Glutamatergic neuron (in vitro differentiated cells): Measurements from ENCODE around the gene CEP112. TPM values are rescaled to one million over a fixed set of nuclear protein-coding genes. Genes with fewer than 3 reads are reported as not detected.

Experiments
- DNase-seq: peaks from one replicate; pipeline ENCODE4 v3.0.0; 2022
- H3K27ac Mint-ChIP-seq: one replicate; pipeline ENCODE4 v1.8.0; 2020; ENCODE audit warnings: mild to moderate bottlenecking, mixed read lengths, inconsistent platforms; ENCODE audit not compliant: unreplicated experiment
- H3K27me3 Mint-ChIP-seq: one replicate; pipeline ENCODE4 v1.8.0; 2020; ENCODE audit warnings: mild to moderate bottlenecking, moderate library complexity, mixed read lengths, inconsistent platforms; ENCODE audit not compliant: unreplicated experiment
- H3K36me3 Mint-ChIP-seq: one replicate; pipeline ENCODE4 v1.8.0; 2020; ENCODE audit warnings: mild to moderate bottlenecking, mixed read lengths, inconsistent platforms; ENCODE audit not compliant: unreplicated experiment
- H3K4me1 Mint-ChIP-seq: one replicate; pipeline ENCODE4 v1.8.0; 2020; ENCODE audit warnings: mild to moderate bottlenecking, low read depth, mixed read lengths, inconsistent platforms; ENCODE audit not compliant: unreplicated experiment
- H3K4me3 Mint-ChIP-seq: one replicate; pipeline ENCODE4 v1.8.0; 2020; ENCODE audit warnings: mild to moderate bottlenecking, mixed read lengths, inconsistent platforms; ENCODE audit not compliant: unreplicated experiment
- H3K9me3 Mint-ChIP-seq: one replicate; pipeline ENCODE4 v1.8.0; 2020; ENCODE audit warnings: mild to moderate bottlenecking, moderate library complexity, mixed read lengths, inconsistent platforms; ENCODE audit not compliant: unreplicated experiment
- CTCF ChIP-seq: fragments of 200-600 bp; sonication (generic); IDR thresholded peaks from one replicate; pipeline ENCODE4 v1.5.0; 2021; ENCODE audit not compliant: partially characterized antibody, unreplicated experiment
- total RNA-seq: library from RNA; stranded (reverse); fragmentation: NEBNext Ultra II Directional; extraction: Animal tissue kit (Norgen Biotek cat#: 25700); gene quantifications from one replicate; pipeline ENCODE4 v1.2.1, GENCODE V29; 2021; ENCODE audit not compliant: unreplicated experiment

Gene CEP112
- total RNA-seq, 1 donor from 2014 or later = 8.5 TPM

GRCh38 chr17:65664696-65665095 is 527.2 kb downstream of the CEP112 start:
- no peaks in the 10 kb centered on the region for H3K9me3 Mint-ChIP-seq
- no peak for DNase-seq
- H3K27ac Mint-ChIP-seq = no peak overlapping the region
- no peaks in the 10 kb centered on the region for H3K4me1 Mint-ChIP-seq
- no peak for TF ChIP-seq CTCF
- H3K4me3 Mint-ChIP-seq = no peak overlapping the region
- no peaks in the 10 kb centered on the region for H3K36me3 Mint-ChIP-seq
- H3K27me3 Mint-ChIP-seq = no peaks in the 10 kb centered on the region

GRCh38 chr17:65664266-65664665 is 527.7 kb downstream of the CEP112 start:
- TF ChIP-seq CTCF = no peak
- Mint-ChIP-seq H3K4me3 (no peak overlapping the region), H3K4me1 (no peaks in the 10 kb centered on the region), H3K27ac (no peak overlapping the region), H3K27me3 (no peaks in the 10 kb centered on the region), H3K36me3 (no peaks in the 10 kb centered on the region), H3K9me3 (no peaks in the 10 kb centered on the region)
- DNase-seq = no peak

GRCh38 chr17:65662196-65662595 is 529.7 kb downstream of the CEP112 start:
- Mint-ChIP-seq H3K36me3 (no peaks in the 10 kb centered on the region), H3K4me3 (no peak overlapping the region), H3K27ac (no peak overlapping the region), H3K9me3 (no peaks in the 10 kb centered on the region), H3K4me1 (no peaks in the 10 kb centered on the region), H3K27me3 (no peaks in the 10 kb centered on the region)
- no peak for DNase-seq
- no peak for TF ChIP-seq CTCF

DNA sequence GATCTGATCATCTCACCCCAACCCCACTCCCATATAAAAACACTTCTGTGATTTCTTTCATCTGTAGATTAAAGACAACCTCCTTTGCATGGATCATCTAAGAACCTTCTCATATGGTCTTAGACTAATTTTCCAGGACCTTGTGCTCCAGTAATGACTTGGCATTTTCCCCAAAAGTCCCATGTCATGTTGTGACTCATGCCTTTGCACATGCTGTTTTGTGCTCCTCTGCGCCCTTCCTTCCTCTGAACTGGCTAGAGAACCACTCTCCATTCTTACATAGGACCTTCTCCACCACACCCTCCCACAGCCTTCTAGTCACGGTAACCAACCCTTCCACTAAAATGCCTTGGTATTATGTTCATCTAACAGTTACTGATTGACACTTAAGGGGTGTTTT is 531.0 kb downstream of the CEP112 start:
- no peak for DNase-seq
- no peak for TF ChIP-seq CTCF
- no peak overlapping the region for H3K27ac Mint-ChIP-seq
- no peaks in the 10 kb centered on the region for H3K27me3 Mint-ChIP-seq
- no peaks in the 10 kb centered on the region for H3K36me3 Mint-ChIP-seq
- H3K9me3 Mint-ChIP-seq = no peaks in the 10 kb centered on the region
- H3K4me1 Mint-ChIP-seq = no peaks in the 10 kb centered on the region
- H3K4me3 Mint-ChIP-seq = no peak overlapping the region

- H3K9me3 Mint-ChIP-seq = no peaks in the 10 kb centered on the region
- H3K36me3 Mint-ChIP-seq = no peaks in the 10 kb centered on the region
- TF ChIP-seq CTCF = no peak
- H3K27ac Mint-ChIP-seq = no peak overlapping the region
- no peak overlapping the region for H3K4me3 Mint-ChIP-seq
- H3K4me1 Mint-ChIP-seq = no peaks in the 10 kb centered on the region
- no peaks in the 10 kb centered on the region for H3K27me3 Mint-ChIP-seq
- no peak for DNase-seq
Observed at GRCh38 chr17:65660078-65660477, 531.9 kb downstream of the CEP112 start.
